NB4 (cell line): Measurements from ENCODE around the gene ADGRF4.

Experiments used
- POLR2A ChIP-seq: IDR thresholded peaks from 2 replicates; pipeline ENCODE4 v1.6.1; 2011; ENCODE audit warnings: mild to moderate bottlenecking; ENCODE audit not compliant: insufficient read length; ENCODE audit errors: extremely low read depth
- TF ChIP-seq, protein P1 (sequence below): IDR thresholded peaks from one replicate; pipeline ENCODE4 v1.5.1; 2012; ENCODE audit warnings: low read depth, low read length

DNA sequence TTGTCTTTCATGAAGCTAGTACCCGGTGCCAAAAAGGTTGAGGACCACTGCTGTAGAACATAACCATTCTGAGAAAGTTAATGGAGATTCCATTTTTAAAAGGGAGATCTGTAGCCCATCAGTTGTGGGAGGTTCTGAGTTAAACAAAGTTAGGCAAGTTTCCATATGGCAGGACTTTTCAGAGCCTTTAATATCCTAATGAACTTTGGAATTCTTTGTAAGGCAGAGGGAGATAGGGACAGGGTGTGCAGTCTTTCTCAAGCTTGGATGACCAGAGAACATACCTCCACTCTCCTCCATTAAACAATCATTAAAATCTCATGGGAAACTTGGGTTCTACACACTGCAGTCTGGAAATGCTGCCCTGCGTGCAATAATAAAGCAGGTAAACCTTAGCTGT lies 14.8 kb downstream of the ADGRF4 start:
- TF ChIP-seq, protein P1, sequence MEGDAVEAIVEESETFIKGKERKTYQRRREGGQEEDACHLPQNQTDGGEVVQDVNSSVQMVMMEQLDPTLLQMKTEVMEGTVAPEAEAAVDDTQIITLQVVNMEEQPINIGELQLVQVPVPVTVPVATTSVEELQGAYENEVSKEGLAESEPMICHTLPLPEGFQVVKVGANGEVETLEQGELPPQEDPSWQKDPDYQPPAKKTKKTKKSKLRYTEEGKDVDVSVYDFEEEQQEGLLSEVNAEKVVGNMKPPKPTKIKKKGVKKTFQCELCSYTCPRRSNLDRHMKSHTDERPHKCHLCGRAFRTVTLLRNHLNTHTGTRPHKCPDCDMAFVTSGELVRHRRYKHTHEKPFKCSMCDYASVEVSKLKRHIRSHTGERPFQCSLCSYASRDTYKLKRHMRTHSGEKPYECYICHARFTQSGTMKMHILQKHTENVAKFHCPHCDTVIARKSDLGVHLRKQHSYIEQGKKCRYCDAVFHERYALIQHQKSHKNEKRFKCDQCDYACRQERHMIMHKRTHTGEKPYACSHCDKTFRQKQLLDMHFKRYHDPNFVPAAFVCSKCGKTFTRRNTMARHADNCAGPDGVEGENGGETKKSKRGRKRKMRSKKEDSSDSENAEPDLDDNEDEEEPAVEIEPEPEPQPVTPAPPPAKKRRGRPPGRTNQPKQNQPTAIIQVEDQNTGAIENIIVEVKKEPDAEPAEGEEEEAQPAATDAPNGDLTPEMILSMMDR: no peak
- no peak for TF ChIP-seq POLR2A
